CD8-positive, alpha-beta memory T cell (primary cell): ENCODE data around the gene RARB. TPM values are rescaled to one million over a fixed set of nuclear protein-coding genes. Genes with fewer than 3 reads are reported as not detected.

Experiments used
- CTCF ChIA-PET: fragments of 350-600 bp; sonication (Branson Sonifier 250); formaldehyde crosslinking; loops from one replicate; lab custom pipeline; 2021; ENCODE audit warnings: antibody characterized with exemption; lab: Charles Lee
- POLR2A ChIA-PET: fragments of 350-600 bp; sonication (Branson Sonifier 250); formaldehyde crosslinking; loops from one replicate; lab custom pipeline; 2021; ENCODE audit warnings: antibody characterized with exemption; lab: Charles Lee
- DNase-seq, 5 donors: peaks; one replicate each; pipeline versions ENCODE4 v3.0.0 to v3.0.0-alpha.2; 2020 to 2022; ENCODE audit warnings: mixed read lengths in 1 of 5
- H3K27ac ChIP-seq: one replicate; pipeline ENCODE4 v1.7.0; 2013; ENCODE audit warnings: low read depth, mild to moderate bottlenecking, low read length, moderate library complexity
- H3K27me3 ChIP-seq: 2 replicates; pipeline ENCODE4 v1.7.0; 2013; ENCODE audit warnings: low read length, mild to moderate bottlenecking; ENCODE audit not compliant: insufficient read depth, poor library complexity, severe bottlenecking
- H3K36me3 ChIP-seq: 2 replicates; pipeline ENCODE4 v1.7.0; 2013; ENCODE audit warnings: mild to moderate bottlenecking, low read length, moderate library complexity; ENCODE audit not compliant: insufficient read depth
- H3K4me1 ChIP-seq: 2 replicates; pipeline ENCODE4 v1.7.0; 2013; ENCODE audit warnings: mild to moderate bottlenecking, low read length, moderate library complexity; ENCODE audit not compliant: insufficient read depth
- H3K4me3 ChIP-seq: 2 replicates; pipeline ENCODE4 v1.7.0; 2013; ENCODE audit warnings: mild to moderate bottlenecking, low read length
- H3K9me3 ChIP-seq: 2 replicates; pipeline ENCODE4 v1.7.0; 2013; ENCODE audit warnings: mild to moderate bottlenecking, low read length
- H3K27ac Mint-ChIP-seq, 8 donors: one replicate each; pipeline ENCODE4 v1.8.0; 2020 to 2021; ENCODE audit warnings: mixed read lengths in 8 of 8, mild to moderate bottlenecking in 6 of 8, inconsistent platforms in 3 of 8, moderate library complexity in 3 of 8
- H3K27me3 Mint-ChIP-seq, 2 donors: one replicate each; pipeline ENCODE4 v1.8.0; 2020 to 2021; ENCODE audit warnings: mixed read lengths in 2 of 2, mild to moderate bottlenecking in 1 of 2, moderate library complexity in 1 of 2
- H3K36me3 Mint-ChIP-seq, 3 donors: one replicate each; pipeline ENCODE4 v1.8.0; 2020 to 2021; ENCODE audit warnings: mixed read lengths in 3 of 3, inconsistent platforms in 1 of 3, mild to moderate bottlenecking in 1 of 3
- H3K4me1 Mint-ChIP-seq, 3 donors: one replicate each; pipeline ENCODE4 v1.8.0; 2020 to 2021; ENCODE audit warnings: mixed read lengths in 3 of 3, inconsistent platforms in 1 of 3, mild to moderate bottlenecking in 1 of 3
- H3K4me3 Mint-ChIP-seq, 7 donors: one replicate each; pipeline ENCODE4 v1.8.0; 2020 to 2021; ENCODE audit warnings: mixed read lengths in 7 of 7, mild to moderate bottlenecking in 6 of 7, moderate library complexity in 4 of 7, inconsistent platforms in 2 of 7
- H3K9me3 Mint-ChIP-seq, 5 donors: one replicate each; pipeline ENCODE4 v1.8.0; 2020 to 2022; ENCODE audit warnings: mixed read lengths in 5 of 5, mild to moderate bottlenecking in 3 of 5, moderate library complexity in 2 of 5, inconsistent platforms in 1 of 5
- polyA plus RNA-seq: library from polyadenylated mRNA; unstranded; fragments of 300-500 nt; fragmentation: Illumina TruSeq; gene quantifications from one replicate; pipeline ENCODE4 v1.2.3, GENCODE V29; 2021
- total RNA-seq, 2 experiments: library from RNA; stranded (reverse); gene quantifications; one replicate each; pipeline ENCODE4 v1.2.3, GENCODE V29; 2021

The RARB gene
- total and polyA plus RNA-seq, 3 experiments from 2014 or later = not detected

GRCh38 chr3:25540273-25540672, 112.2 kb downstream of the RARB start:
- Histone ChIP-seq H3K27me3 (no peaks in the 10 kb centered on the region), H3K9me3 (no peaks in the 10 kb centered on the region), H3K36me3 (no peaks in the 10 kb centered on the region), H3K4me3 (no peak overlapping the region), H3K27ac (no peak overlapping the region), H3K4me1 (no peaks in the 10 kb centered on the region)
- ChIA-PET CTCF (no interaction called here), POLR2A (no interaction called here)
- peaks cover 4 to 15% of the 10 kb centered on the region in 2 donors for H3K27me3 Mint-ChIP-seq
- H3K9me3 Mint-ChIP-seq = no peaks in the 10 kb centered on the region
- no peak overlapping the region for H3K4me3 Mint-ChIP-seq
- H3K27ac Mint-ChIP-seq = no peak overlapping the region
- DNase-seq = no peak
- H3K36me3 Mint-ChIP-seq = no peaks in the 10 kb centered on the region
- no peaks in the 10 kb centered on the region for H3K4me1 Mint-ChIP-seq

GRCh38 chr3:25542492-25543039, 114.5 kb downstream of the RARB start:
- ChIA-PET CTCF (no interaction called here), POLR2A (no interaction called here)

GRCh38 chr3:25547103-25547502, 119.0 kb downstream of the RARB start:
- H3K36me3 Mint-ChIP-seq = no peaks in the 10 kb centered on the region
- DNase-seq = no peak
- Histone ChIP-seq H3K27me3 (no peaks in the 10 kb centered on the region), H3K36me3 (no peaks in the 10 kb centered on the region), H3K27ac (no peak overlapping the region), H3K9me3 (no peaks in the 10 kb centered on the region), H3K4me1 (no peaks in the 10 kb centered on the region), H3K4me3 (no peak overlapping the region)
- H3K27me3 Mint-ChIP-seq = peaks cover 6 to 22% of the 10 kb centered on the region in 2 donors
- ChIA-PET POLR2A (no interaction called here), CTCF (no interaction called here)
- no peaks in the 10 kb centered on the region for H3K4me1 Mint-ChIP-seq
- H3K4me3 Mint-ChIP-seq = no peak overlapping the region
- H3K27ac Mint-ChIP-seq = no peak overlapping the region
- no peaks in the 10 kb centered on the region for H3K9me3 Mint-ChIP-seq

More at GRCh38 chr3:25542492-25543039, 114.5 kb downstream of the RARB start:
- Histone ChIP-seq H3K4me3 (no peak overlapping the region), H3K27ac (no peak overlapping the region), H3K4me1 (no peaks in the 10 kb centered on the region), H3K9me3 (no peaks in the 10 kb centered on the region), H3K36me3 (no peaks in the 10 kb centered on the region), H3K27me3 (no peaks in the 10 kb centered on the region)
- Mint-ChIP-seq H3K27ac (no peak overlapping the region), H3K36me3 (no peaks in the 10 kb centered on the region), H3K4me1 (no peaks in the 10 kb centered on the region), H3K27me3 (peaks cover 6 to 20% of the 10 kb centered on the region in 2 donors), H3K9me3 (no peaks in the 10 kb centered on the region), H3K4me3 (no peak overlapping the region)
- DNase-seq = no peak

- H3K27ac ChIP-seq = no peak overlapping the region
- no peaks in the 10 kb centered on the region for H3K36me3 ChIP-seq
- H3K4me3 Mint-ChIP-seq = no peak overlapping the region
- ChIA-PET POLR2A (no interaction called here), CTCF (no interaction called here)
- H3K27ac Mint-ChIP-seq = no peak overlapping the region
- H3K9me3 Mint-ChIP-seq = no peaks in the 10 kb centered on the region
- H3K27me3 Mint-ChIP-seq = peaks cover 6 to 19% of the 10 kb centered on the region in 2 donors
- no peaks in the 10 kb centered on the region for H3K27me3 ChIP-seq
- no peaks in the 10 kb centered on the region for H3K36me3 Mint-ChIP-seq
- no peaks in the 10 kb centered on the region for H3K4me1 Mint-ChIP-seq
- H3K4me1 ChIP-seq = no peaks in the 10 kb centered on the region
- no peaks in the 10 kb centered on the region for H3K9me3 ChIP-seq
- no peak overlapping the region for H3K4me3 ChIP-seq
- no peak for DNase-seq
Observed at GRCh38 chr3:25547943-25548674, 120.0 kb downstream of the RARB start.

GRCh38 chr3:25548836-25549235, 120.8 kb downstream of the RARB start:
- no peak for DNase-seq
- no peaks in the 10 kb centered on the region for H3K9me3 ChIP-seq
- Mint-ChIP-seq H3K27me3 (peaks cover 6 to 16% of the 10 kb centered on the region in 2 donors), H3K4me3 (no peak overlapping the region), H3K36me3 (no peaks in the 10 kb centered on the region), H3K9me3 (no peaks in the 10 kb centered on the region), H3K27ac (no peak overlapping the region), H3K4me1 (no peaks in the 10 kb centered on the region)
- ChIA-PET POLR2A (no interaction called here), CTCF (no interaction called here)
- H3K4me3 ChIP-seq = no peak overlapping the region
- H3K36me3 ChIP-seq = no peaks in the 10 kb centered on the region
- no peaks in the 10 kb centered on the region for H3K4me1 ChIP-seq
- no peaks in the 10 kb centered on the region for H3K27me3 ChIP-seq
- H3K27ac ChIP-seq = no peak overlapping the region

- Histone ChIP-seq H3K36me3 (no peaks in the 10 kb centered on the region), H3K4me1 (no peaks in the 10 kb centered on the region), H3K27me3 (no peaks in the 10 kb centered on the region), H3K9me3 (no peaks in the 10 kb centered on the region), H3K4me3 (no peak overlapping the region), H3K27ac (no peak overlapping the region)
- POLR2A ChIA-PET = no interaction called here
- CTCF ChIA-PET = no interaction called here
- Mint-ChIP-seq H3K27me3 (peaks cover 2 to 10% of the 10 kb centered on the region in 2 donors), H3K4me3 (no peak overlapping the region), H3K9me3 (no peaks in the 10 kb centered on the region), H3K4me1 (no peaks in the 10 kb centered on the region), H3K36me3 (no peaks in the 10 kb centered on the region), H3K27ac (no peak overlapping the region)
- no peak for DNase-seq
Observed at GRCh38 chr3:25552251-25552650, 124.2 kb downstream of the RARB start.

GRCh38 chr3:25554376-25554775, 126.3 kb downstream of the RARB start:
- Mint-ChIP-seq H3K36me3 (no peaks in the 10 kb centered on the region), H3K9me3 (no peaks in the 10 kb centered on the region), H3K27me3 (peaks cover 2 to 5% of the 10 kb centered on the region in 2 donors), H3K4me3 (no peak overlapping the region), H3K4me1 (no peaks in the 10 kb centered on the region), H3K27ac (no peak overlapping the region)
- CTCF ChIA-PET = no interaction called here
- Histone ChIP-seq H3K27me3 (no peaks in the 10 kb centered on the region), H3K36me3 (no peaks in the 10 kb centered on the region), H3K4me1 (no peaks in the 10 kb centered on the region), H3K9me3 (no peaks in the 10 kb centered on the region), H3K4me3 (no peak overlapping the region), H3K27ac (no peak overlapping the region)
- POLR2A ChIA-PET = no interaction called here
- DNase-seq = no peak

GRCh38 chr3:25555695-25556437, 127.8 kb downstream of the RARB start:
- no peaks in the 10 kb centered on the region for H3K4me1 ChIP-seq
- CTCF ChIA-PET = no interaction called here
- H3K27me3 Mint-ChIP-seq = peaks cover 2 to 5% of the 10 kb centered on the region in 2 donors
- POLR2A ChIA-PET = no interaction called here
- H3K9me3 Mint-ChIP-seq = no peaks in the 10 kb centered on the region
- H3K4me3 ChIP-seq = no peak overlapping the region
- no peak overlapping the region for H3K27ac ChIP-seq
- no peak overlapping the region for H3K27ac Mint-ChIP-seq
- H3K36me3 ChIP-seq = no peaks in the 10 kb centered on the region
- no peaks in the 10 kb centered on the region for H3K27me3 ChIP-seq
- DNase-seq = no peak
- H3K4me3 Mint-ChIP-seq = no peak overlapping the region
- no peaks in the 10 kb centered on the region for H3K4me1 Mint-ChIP-seq
- H3K9me3 ChIP-seq = no peaks in the 10 kb centered on the region
- no peaks in the 10 kb centered on the region for H3K36me3 Mint-ChIP-seq
